SH-SY5Y (cell line): ENCODE measurements around the gene JAKMIP2.

Source experiments
- GATA2 ChIP-seq: IDR thresholded peaks from 2 replicates; pipeline ENCODE4 v1.6.1; 2011; ENCODE audit warnings: mild to moderate bottlenecking, low read depth, low read length
- GATA3 ChIP-seq: IDR thresholded peaks from 2 replicates; pipeline ENCODE4 v1.6.1; 2011; ENCODE audit warnings: low read depth, mild to moderate bottlenecking, low read length, moderate library complexity

JAKMIP2 gene

GRCh38 chr5:147567917-147568598, 214.5 kb downstream of the JAKMIP2 start:
- no peak for TF ChIP-seq GATA3
- TF ChIP-seq GATA2 = no peak

- TF ChIP-seq GATA2 = no peak
- no peak for TF ChIP-seq GATA3
Observed at GRCh38 chr5:147565524-147565923, 217.0 kb downstream of the JAKMIP2 start.

- TF ChIP-seq GATA3 (no peak), GATA2 (no peak)
Observed at GRCh38 chr5:147564124-147564486, 218.4 kb downstream of the JAKMIP2 start.

GRCh38 chr5:147563466-147564123, 218.9 kb downstream of the JAKMIP2 start:
- TF ChIP-seq GATA3 (no peak), GATA2 (no peak)

- TF ChIP-seq GATA3 (no peak), GATA2 (no peak)
Observed at GRCh38 chr5:147561435-147561834, 221.1 kb downstream of the JAKMIP2 start.

GRCh38 chr5:147560718-147561331, 221.7 kb downstream of the JAKMIP2 start:
- TF ChIP-seq GATA3 = no peak
- no peak for TF ChIP-seq GATA2

- TF ChIP-seq GATA3 (no peak), GATA2 (no peak)
Observed at GRCh38 chr5:147559749-147560148, 222.8 kb downstream of the JAKMIP2 start.

- TF ChIP-seq GATA2 (no peak), GATA3 (no peak)
Observed at GRCh38 chr5:147558826-147559225, 223.7 kb downstream of the JAKMIP2 start.

- TF ChIP-seq GATA2 = no peak
- no peak for TF ChIP-seq GATA3
Observed at GRCh38 chr5:147557876-147558745, 224.4 kb downstream of the JAKMIP2 start.

GRCh38 chr5:147555176-147555575, 227.4 kb downstream of the JAKMIP2 start:
- no peak for TF ChIP-seq GATA2
- no peak for TF ChIP-seq GATA3

- no peak for TF ChIP-seq GATA2
- no peak for TF ChIP-seq GATA3
Observed at GRCh38 chr5:147554261-147554817, 228.2 kb downstream of the JAKMIP2 start.

- peak; percentile 89 for TF ChIP-seq GATA2
- peak; percentile 58 for TF ChIP-seq GATA3
Observed at GRCh38 chr5:147552897-147553296, 229.6 kb downstream of the JAKMIP2 start.

GRCh38 chr5:147551677-147552076, 230.9 kb downstream of the JAKMIP2 start:
- no peak for TF ChIP-seq GATA3
- TF ChIP-seq GATA2 = no peak

- TF ChIP-seq GATA2 = no peak
- no peak for TF ChIP-seq GATA3
Observed at GRCh38 chr5:147547730-147548129, 234.8 kb downstream of the JAKMIP2 start.
